ENCODE results near the gene SCGN. TPM values are rescaled to one million over a fixed set of nuclear protein-coding genes. Genes with fewer than 3 reads are reported as not detected.

Gene SCGN
- total RNA-seq, 1 donor from 2014 or later = not detected

- H3K4me3 Mint-ChIP-seq (ENCODE audit: unreplicated experiment) = no peak overlapping the region
- no peak for TF ChIP-seq CTCF (IDR thresholded peaks at IDR 0.05)
- H3K4me1 Mint-ChIP-seq (ENCODE audit: unreplicated experiment) = no peaks in the 10 kb centered on the region
- no peaks in the 10 kb centered on the region for H3K9me3 Mint-ChIP-seq (ENCODE audit: unreplicated experiment)
- peaks cover 51% of the 10 kb centered on the region for H3K27me3 Mint-ChIP-seq (ENCODE audit: unreplicated experiment)
- no peak for DNase-seq (ENCODE audit: extremely low spot score, unreplicated experiment)
- H3K27ac Mint-ChIP-seq (ENCODE audit: unreplicated experiment) = no peak overlapping the region
- H3K36me3 Mint-ChIP-seq (ENCODE audit: unreplicated experiment) = no peaks in the 10 kb centered on the region
Measured at GRCh38 chr6:25637960-25638434, 14.0 kb upstream of the SCGN start.

- no peaks in the 10 kb centered on the region for H3K9me3 Mint-ChIP-seq (ENCODE audit: unreplicated experiment)
- no peak overlapping the region for H3K27ac Mint-ChIP-seq (ENCODE audit: unreplicated experiment)
- H3K4me1 Mint-ChIP-seq (ENCODE audit: unreplicated experiment) = no peaks in the 10 kb centered on the region
- no peak for TF ChIP-seq CTCF (IDR thresholded peaks at IDR 0.05)
- H3K27me3 Mint-ChIP-seq (ENCODE audit: unreplicated experiment) = peaks cover 60% of the 10 kb centered on the region
- H3K4me3 Mint-ChIP-seq (ENCODE audit: unreplicated experiment) = no peak overlapping the region
- no peaks in the 10 kb centered on the region for H3K36me3 Mint-ChIP-seq (ENCODE audit: unreplicated experiment)
- no peak for DNase-seq (ENCODE audit: extremely low spot score, unreplicated experiment)
Measured at GRCh38 chr6:25639653-25640052, 12.4 kb upstream of the SCGN start.

- H3K4me3 Mint-ChIP-seq (ENCODE audit: unreplicated experiment) = no peak overlapping the region
- H3K27me3 Mint-ChIP-seq (ENCODE audit: unreplicated experiment) = peaks cover 62% of the 10 kb centered on the region
- DNase-seq (ENCODE audit: extremely low spot score, unreplicated experiment) = no peak
- H3K4me1 Mint-ChIP-seq (ENCODE audit: unreplicated experiment) = no peaks in the 10 kb centered on the region
- no peak overlapping the region for H3K27ac Mint-ChIP-seq (ENCODE audit: unreplicated experiment)
- no peaks in the 10 kb centered on the region for H3K36me3 Mint-ChIP-seq (ENCODE audit: unreplicated experiment)
- no peaks in the 10 kb centered on the region for H3K9me3 Mint-ChIP-seq (ENCODE audit: unreplicated experiment)
- no peak for TF ChIP-seq CTCF (IDR thresholded peaks at IDR 0.05)
Measured at GRCh38 chr6:25640446-25640845, 11.6 kb upstream of the SCGN start.

GRCh38 chr6:25640891-25641290, 11.1 kb upstream of the SCGN start:
- Mint-ChIP-seq H3K9me3 (ENCODE audit: unreplicated experiment) (no peaks in the 10 kb centered on the region), H3K4me1 (ENCODE audit: unreplicated experiment) (no peaks in the 10 kb centered on the region), H3K27ac (ENCODE audit: unreplicated experiment) (no peak overlapping the region), H3K36me3 (ENCODE audit: unreplicated experiment) (no peaks in the 10 kb centered on the region), H3K27me3 (ENCODE audit: unreplicated experiment) (peaks cover 65% of the 10 kb centered on the region), H3K4me3 (ENCODE audit: unreplicated experiment) (no peak overlapping the region)
- no peak for TF ChIP-seq CTCF (IDR thresholded peaks at IDR 0.05)
- DNase-seq (ENCODE audit: extremely low spot score, unreplicated experiment) = no peak

- Mint-ChIP-seq H3K4me3 (ENCODE audit: unreplicated experiment) (no peak overlapping the region), H3K4me1 (ENCODE audit: unreplicated experiment) (no peaks in the 10 kb centered on the region), H3K9me3 (ENCODE audit: unreplicated experiment) (no peaks in the 10 kb centered on the region), H3K27ac (ENCODE audit: unreplicated experiment) (no peak overlapping the region), H3K36me3 (ENCODE audit: unreplicated experiment) (no peaks in the 10 kb centered on the region), H3K27me3 (ENCODE audit: unreplicated experiment) (peaks cover 68% of the 10 kb centered on the region)
- DNase-seq (ENCODE audit: extremely low spot score, unreplicated experiment) = no peak
- TF ChIP-seq CTCF (IDR thresholded peaks at IDR 0.05) = no peak
Measured at GRCh38 chr6:25641377-25641776, 10.6 kb upstream of the SCGN start.
